GM19099 (cell line): Measurements from ENCODE around the gene NEK9.

Source experiments
- POLR2A ChIP-seq: IDR thresholded peaks from 3 replicates; pipeline ENCODE4 v1.6.1; 2011; ENCODE audit warnings: low read depth; ENCODE audit not compliant: insufficient read length; ENCODE audit errors: extremely low read depth

Gene NEK9

DNA sequence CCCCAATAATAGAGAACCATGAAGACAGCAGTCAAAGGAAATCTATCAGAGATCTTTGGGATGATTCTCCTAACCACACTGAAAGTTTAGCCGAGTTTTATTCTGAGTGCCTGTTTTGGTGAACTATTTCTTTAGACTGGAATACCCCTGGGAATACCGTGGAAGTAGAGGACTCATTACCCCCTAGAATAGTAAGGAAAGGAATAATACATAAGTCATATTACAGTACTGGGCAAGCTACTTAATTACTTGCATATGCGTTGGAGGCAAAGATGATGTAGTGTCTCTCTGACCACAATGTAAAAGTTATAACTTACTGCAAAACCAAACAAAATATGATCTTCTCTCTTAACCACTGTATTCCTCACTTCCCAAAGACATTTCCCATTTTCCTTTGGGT is 32.0 kb downstream of the NEK9 start:
- TF ChIP-seq POLR2A = no peak

GRCh38 chr14:75092698-75093097 is 34.1 kb downstream of the NEK9 start:
- TF ChIP-seq POLR2A = no peak

GRCh38 chr14:75091251-75091650 is 35.6 kb downstream of the NEK9 start:
- no peak for TF ChIP-seq POLR2A

DNA sequence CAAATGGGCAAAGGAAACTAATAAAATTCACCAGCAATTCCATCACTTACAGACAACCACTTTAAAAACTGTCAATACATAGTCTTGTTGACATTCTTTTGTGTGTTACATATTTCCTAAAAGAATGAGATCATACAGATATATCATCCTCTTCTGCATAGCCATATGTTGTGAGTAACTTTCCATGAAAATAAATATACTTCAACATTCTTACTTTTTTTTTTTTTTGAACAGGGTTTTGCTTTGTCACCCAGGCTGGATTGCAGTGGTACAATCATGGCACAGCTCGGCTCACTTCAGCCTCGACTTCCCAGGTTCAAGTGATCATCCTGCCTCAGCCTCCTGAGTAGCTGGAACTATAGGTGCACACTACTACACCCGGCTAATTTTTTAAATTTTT is 36.5 kb downstream of the NEK9 start:
- no peak for TF ChIP-seq POLR2A

DNA sequence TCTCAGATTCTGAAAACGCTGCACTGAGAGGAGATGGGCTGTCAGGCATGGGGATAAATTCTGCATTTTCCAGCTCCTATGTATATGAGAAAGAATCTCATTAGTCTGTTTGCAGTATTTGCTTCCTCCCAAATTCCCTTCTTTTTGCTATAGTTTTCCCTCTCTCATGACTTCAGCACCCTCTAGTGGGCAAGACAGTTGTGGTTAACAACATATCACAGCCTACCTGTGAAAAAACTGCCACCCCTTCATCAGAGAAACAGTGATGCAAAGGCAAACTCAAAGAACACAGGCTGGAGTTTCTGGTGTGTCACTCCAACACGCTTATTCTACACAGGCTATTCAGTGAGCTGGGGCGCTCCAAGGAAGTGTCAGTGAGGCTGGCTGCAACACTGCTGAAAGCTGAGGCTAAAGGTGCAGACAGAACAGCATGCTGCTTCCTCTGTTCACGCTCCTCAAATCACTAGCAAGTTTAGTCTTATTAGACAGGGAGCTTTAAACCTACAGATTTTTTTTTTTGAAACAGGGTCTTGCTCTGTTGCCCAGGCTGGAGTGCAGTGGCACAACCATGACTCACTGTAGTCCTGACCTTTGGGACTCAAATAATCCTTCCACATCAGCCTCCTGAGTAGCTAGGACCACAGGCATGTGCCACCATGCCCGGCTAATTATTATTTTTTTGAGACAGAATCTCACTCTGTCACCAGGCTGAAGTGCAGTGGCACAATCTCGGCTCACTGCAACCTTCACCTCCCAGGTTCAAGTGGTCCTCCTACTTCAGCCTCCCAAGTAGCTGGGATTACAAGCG is 38.1 kb downstream of the NEK9 start:
- no peak for TF ChIP-seq POLR2A

- no peak for TF ChIP-seq POLR2A
Observed at GRCh38 chr14:75088153-75088552, 38.7 kb downstream of the NEK9 start.

- TF ChIP-seq POLR2A = no peak
Observed at GRCh38 chr14:75084513-75084912, 42.3 kb downstream of the NEK9 start.

DNA sequence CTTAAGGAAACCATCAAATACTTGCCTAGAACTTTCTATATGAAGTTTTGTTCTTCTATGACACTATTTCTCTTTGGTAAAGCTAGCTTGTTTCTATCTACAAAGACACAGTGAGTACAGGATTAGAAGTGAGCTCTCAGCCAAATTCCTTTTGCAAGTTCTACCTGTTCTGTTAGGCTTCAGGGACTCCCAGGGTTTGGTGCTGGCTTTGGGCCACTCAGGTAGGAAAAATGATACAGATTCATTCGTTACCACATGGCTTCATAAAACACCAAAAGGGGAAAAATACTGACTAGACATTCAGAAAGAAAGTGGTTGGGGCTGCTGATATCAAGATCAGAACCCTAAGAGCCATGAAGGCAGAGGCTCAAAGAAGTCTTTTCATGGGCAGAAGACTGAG is 43.6 kb downstream of the NEK9 start:
- no peak for TF ChIP-seq POLR2A

GRCh38 chr14:75081660-75082229 is 45.1 kb downstream of the NEK9 start:
- TF ChIP-seq POLR2A = no peak

GRCh38 chr14:75079521-75079920 is 47.3 kb downstream of the NEK9 start:
- no peak for TF ChIP-seq POLR2A

DNA sequence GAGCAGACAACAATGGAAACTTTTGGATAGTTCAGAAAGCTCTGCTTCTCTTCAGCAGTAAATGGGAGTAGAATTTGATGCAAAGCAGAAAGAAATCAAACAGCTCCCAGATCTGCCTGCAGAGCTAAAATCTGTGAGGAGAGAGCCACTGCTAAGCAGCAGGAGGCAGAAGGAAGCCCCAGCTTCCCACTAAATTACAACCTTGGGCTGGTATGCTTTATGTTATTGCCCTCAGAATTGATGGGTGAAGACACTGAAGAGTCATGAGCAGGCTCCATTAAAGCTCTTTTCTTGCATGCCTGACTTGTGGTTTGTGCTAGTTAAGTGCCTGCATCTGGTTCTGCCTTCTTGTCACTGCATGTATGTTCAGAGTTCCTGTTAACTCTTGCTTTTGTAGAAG is 49.1 kb downstream of the NEK9 start:
- no peak for TF ChIP-seq POLR2A

DNA sequence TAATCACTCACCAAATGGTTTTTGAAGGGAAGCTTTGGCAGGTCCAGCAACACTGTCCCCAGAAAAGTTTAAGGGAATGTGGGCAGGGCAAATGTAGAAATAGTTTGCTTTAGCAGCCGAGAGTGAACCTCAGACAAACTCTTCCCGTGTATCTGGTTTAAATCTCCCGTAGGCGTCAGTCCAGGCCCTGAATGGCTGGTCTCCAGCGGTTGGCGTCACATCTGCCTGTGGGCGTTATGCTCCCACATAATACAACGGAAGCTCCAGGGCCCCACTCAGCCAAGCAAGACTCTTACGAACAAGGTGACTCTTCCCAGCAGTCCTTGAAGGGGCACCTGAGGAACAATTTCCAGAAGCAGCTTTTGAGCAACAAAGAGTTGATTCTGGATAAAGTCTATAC is 56.5 kb downstream of the NEK9 start:
- no peak for TF ChIP-seq POLR2A

DNA sequence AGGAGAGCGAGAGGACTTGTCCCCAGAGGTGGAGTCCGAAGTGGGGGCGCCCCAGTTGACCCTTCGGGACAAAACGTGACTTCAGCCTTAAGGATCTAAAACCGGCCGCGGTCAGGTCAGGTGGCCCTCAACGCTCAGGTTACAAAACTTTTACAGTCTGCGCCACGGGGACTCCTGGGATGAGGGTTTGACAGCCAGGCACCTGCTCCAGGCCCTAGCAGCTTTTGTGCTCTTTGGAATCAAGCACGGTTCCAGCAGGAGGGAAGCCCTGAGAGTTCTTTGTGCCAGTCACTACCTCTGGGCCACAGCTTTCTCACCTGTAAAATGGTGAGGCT is 57.1 kb downstream of the NEK9 start:
- no peak for TF ChIP-seq POLR2A

DNA sequence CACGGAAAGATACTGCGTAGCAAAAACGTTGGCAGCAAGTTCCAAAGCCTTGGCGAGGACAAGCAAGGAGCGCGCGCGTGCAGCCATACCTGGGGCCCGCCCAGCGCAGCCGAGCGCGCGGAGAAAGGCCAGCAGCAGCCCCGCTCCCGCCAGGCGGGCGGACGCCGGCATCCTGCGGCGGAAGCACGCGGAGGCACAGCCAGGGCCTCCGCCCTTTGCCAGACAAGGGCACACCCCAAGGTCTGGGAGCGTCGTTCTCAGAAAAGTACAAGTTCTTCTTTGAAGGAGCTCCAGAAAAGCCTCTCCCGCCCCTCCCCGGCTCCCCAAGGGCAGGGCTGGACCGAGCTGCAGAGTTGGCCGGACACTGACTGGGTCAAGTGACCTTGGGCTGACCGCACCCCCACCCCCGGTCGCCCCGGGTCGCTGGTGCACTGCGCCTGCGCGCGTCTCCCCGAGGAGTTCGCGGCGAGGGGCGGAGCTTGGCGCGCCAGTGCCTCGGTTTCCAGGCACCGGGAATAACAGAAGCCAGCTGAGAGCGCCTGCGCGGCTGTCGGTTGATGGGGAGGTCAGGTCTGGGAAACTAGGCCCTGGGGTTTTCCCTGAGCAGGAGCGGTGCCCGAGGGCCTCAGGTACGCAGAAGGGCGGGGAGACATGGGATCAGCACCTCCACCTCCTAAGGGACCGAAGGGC is 57.6 kb downstream of the NEK9 start, which contains the start of gene ZC2HC1C:
TSS of gene ZC2HC1C (plus strand) at position 521 of the 690 bp plus-strand sequence. CDS start 933 bp downstream, outside the sequence.
- TF ChIP-seq POLR2A = peak; percentile 73

GRCh38 chr14:75068294-75069120 is 58.3 kb downstream of the NEK9 start:
- TF ChIP-seq POLR2A = no peak

- TF ChIP-seq POLR2A = no peak
Observed at GRCh38 chr14:75067212-75067611, 59.6 kb downstream of the NEK9 start.

GRCh38 chr14:75066691-75067090 is 60.2 kb downstream of the NEK9 start:
- TF ChIP-seq POLR2A = no peak
